HCT116 (cell line): ENCODE results near the gene TSC22D1.

Source experiments
- CTCF ChIP-seq, 3 experiments: fragments of 200-600 bp in 1 of 3; sonication (generic) in 1 of 3; IDR thresholded peaks in 2 of 3; conservative IDR thresholded peaks in 1 of 3; 2 replicates each; pipeline ENCODE4 v1.5.1; 2012 to 2017; ENCODE audit warnings: low read depth in 2 of 3, low read length in 2 of 3, antibody characterized with exemption in 1 of 3, borderline replicate concordance in 1 of 3, control low read depth in 1 of 3, mild to moderate bottlenecking in 1 of 3, mixed read lengths in 1 of 3, mixed run types in 1 of 3, moderate library complexity in 1 of 3; ENCODE audit not compliant: insufficient read depth in 1 of 3
- POLR2A ChIP-seq: IDR thresholded peaks from 2 replicates; pipeline ENCODE4 v1.7.0; 2011; ENCODE audit warnings: borderline replicate concordance; ENCODE audit not compliant: insufficient read depth, insufficient read length; ENCODE audit errors: extremely low read depth

- TF ChIP-seq POLR2A (no peak), CTCF (IDR thresholded peaks at IDR 0.05 in 2 of 3, conservative IDR thresholded peaks at IDR 0.05 in 1 of 3; ENCODE audit: borderline replicate concordance in 1 of 3, insufficient read depth in 1 of 3, low read depth in 2 of 3, low read length in 2 of 3) (no peak)
Measured at GRCh38 chr13:44452418-44452817, 123.7 kb downstream of the TSC22D1 start.
